ENCODE results near the gene LAMA2. TPM values are rescaled to one million over a fixed set of nuclear protein-coding genes. Genes with fewer than 3 reads are reported as not detected.

The LAMA2 gene
- total RNA-seq, 2 donors from 2014 or later: 7.0 to 14.4 TPM

- DNase-seq (no peak), ATAC-seq (no peak)
- intact Hi-C loops (cut with DNase I, micrococcal nuclease): no loop called here
These were observed 652.0 kb downstream of the LAMA2 start for GRCh38 chr6:129534926-129535325.

- no peak for ATAC-seq
- intact Hi-C loops (cut with DNase I, micrococcal nuclease): no loop called here
- no peak for DNase-seq
These were observed 653.3 kb downstream of the LAMA2 start for GRCh38 chr6:129536271-129536670.

- ATAC-seq: no peak
- intact Hi-C loops (cut with DNase I, micrococcal nuclease): no loop called here
- DNase-seq: no peak
These were observed 656.1 kb downstream of the LAMA2 start for GRCh38 chr6:129539032-129539431.

- intact Hi-C loops (cut with DNase I, micrococcal nuclease): no loop called here
- no peak for ATAC-seq
- no peak for DNase-seq
These were observed 659.8 kb downstream of the LAMA2 start for GRCh38 chr6:129542705-129543104.

GRCh38 chr6:129543981-129544380, 661.0 kb downstream of the LAMA2 start:
- DNase-seq: no peak
- no peak for ATAC-seq
- intact Hi-C loops (cut with DNase I, micrococcal nuclease): no loop called here

- no peak for ATAC-seq
- intact Hi-C loops (cut with DNase I, micrococcal nuclease): no loop called here
- no peak for DNase-seq
These were observed 662.1 kb downstream of the LAMA2 start for GRCh38 chr6:129544892-129545612.

- no peak for ATAC-seq
- no peak for DNase-seq
- intact Hi-C loops (cut with DNase I, micrococcal nuclease): no loop called here
These were observed 663.8 kb downstream of the LAMA2 start for GRCh38 chr6:129546702-129547101.

GRCh38 chr6:129551486-129551885, 668.5 kb downstream of the LAMA2 start:
- DNase-seq: no peak

GRCh38 chr6:129552413-129552812, 669.5 kb downstream of the LAMA2 start:
- DNase-seq (no peak), ATAC-seq (no peak)
- intact Hi-C loops (cut with DNase I, micrococcal nuclease): no loop called here

More at GRCh38 chr6:129551486-129551885, 668.5 kb downstream of the LAMA2 start:
- intact Hi-C loops (cut with DNase I, micrococcal nuclease): no loop called here
- ATAC-seq: no peak

GRCh38 chr6:129555206-129555832, 672.4 kb downstream of the LAMA2 start:
- intact Hi-C loops (cut with DNase I, micrococcal nuclease): no loop called here
- ATAC-seq: no peak
- no peak for DNase-seq

- ATAC-seq (no peak), DNase-seq (no peak)
- intact Hi-C loops (cut with DNase I, micrococcal nuclease): no loop called here
These were observed 675.3 kb downstream of the LAMA2 start for GRCh38 chr6:129558248-129558647.

GRCh38 chr6:129565366-129565765, 682.4 kb downstream of the LAMA2 start:
- intact Hi-C loops (cut with DNase I, micrococcal nuclease): no loop called here
- DNase-seq (no peak), ATAC-seq (no peak)

GRCh38 chr6:129565811-129566210, 682.9 kb downstream of the LAMA2 start:
- ATAC-seq (no peak), DNase-seq (no peak)
- intact Hi-C loops (cut with DNase I, micrococcal nuclease): no loop called here
